Prostate gland (tissue), 2 donors: Measurements from ENCODE around the gene NKX1-2.

ENCODE experiments used
- POLR2A ChIP-seq: fragments of 450-650 bp; IDR thresholded peaks from one replicate; pipeline ENCODE4 v1.6.1; 2016; ENCODE audit warnings: antibody characterized with exemption, mild to moderate bottlenecking
- POLR2AphosphoS5 ChIP-seq: sonication (generic); formaldehyde crosslinking; IDR thresholded peaks from one replicate; pipeline ENCODE4 v1.6.1; 2017; ENCODE audit warnings: antibody characterized with exemption
- TF ChIP-seq, protein P1 (sequence below), 4 experiments: fragments of 200-600 bp in 2 of 4; fragments of 450-650 bp in 2 of 4; sonication (generic) in 2 of 4; IDR thresholded peaks; 1 replicate in 3 of 4; 2 replicates in 1 of 4; pipeline ENCODE4 v1.5.1; 2016 to 2019; ENCODE audit warnings: antibody characterized with exemption in 4 of 4, mild to moderate bottlenecking in 2 of 4, moderate library complexity in 2 of 4

DNA sequence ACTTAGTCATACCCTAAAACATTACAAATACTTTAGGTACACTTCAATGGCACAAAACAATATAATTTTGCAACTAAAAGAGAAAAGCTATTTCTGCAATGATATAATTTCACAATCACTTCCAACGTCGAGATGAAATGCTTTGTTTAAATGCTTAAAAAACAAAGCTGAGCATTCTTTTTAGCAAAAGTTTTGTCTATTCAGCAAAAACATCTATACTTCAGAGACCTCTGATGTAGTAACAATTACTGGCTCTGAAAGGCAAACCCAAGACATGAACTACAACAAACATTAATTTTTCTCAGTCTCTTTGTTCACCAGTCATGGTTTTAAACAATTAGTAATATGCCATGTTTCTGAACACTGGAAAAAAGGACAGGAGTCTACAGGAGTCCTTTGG lies 47.6 kb downstream of the NKX1-2 start:
- TF ChIP-seq, protein P1, sequence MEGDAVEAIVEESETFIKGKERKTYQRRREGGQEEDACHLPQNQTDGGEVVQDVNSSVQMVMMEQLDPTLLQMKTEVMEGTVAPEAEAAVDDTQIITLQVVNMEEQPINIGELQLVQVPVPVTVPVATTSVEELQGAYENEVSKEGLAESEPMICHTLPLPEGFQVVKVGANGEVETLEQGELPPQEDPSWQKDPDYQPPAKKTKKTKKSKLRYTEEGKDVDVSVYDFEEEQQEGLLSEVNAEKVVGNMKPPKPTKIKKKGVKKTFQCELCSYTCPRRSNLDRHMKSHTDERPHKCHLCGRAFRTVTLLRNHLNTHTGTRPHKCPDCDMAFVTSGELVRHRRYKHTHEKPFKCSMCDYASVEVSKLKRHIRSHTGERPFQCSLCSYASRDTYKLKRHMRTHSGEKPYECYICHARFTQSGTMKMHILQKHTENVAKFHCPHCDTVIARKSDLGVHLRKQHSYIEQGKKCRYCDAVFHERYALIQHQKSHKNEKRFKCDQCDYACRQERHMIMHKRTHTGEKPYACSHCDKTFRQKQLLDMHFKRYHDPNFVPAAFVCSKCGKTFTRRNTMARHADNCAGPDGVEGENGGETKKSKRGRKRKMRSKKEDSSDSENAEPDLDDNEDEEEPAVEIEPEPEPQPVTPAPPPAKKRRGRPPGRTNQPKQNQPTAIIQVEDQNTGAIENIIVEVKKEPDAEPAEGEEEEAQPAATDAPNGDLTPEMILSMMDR (IDR thresholded peaks at IDR 0.05), result no peak
- TF ChIP-seq POLR2AphosphoS5 (no peak), POLR2A (no peak)
